Effector memory CD4-positive, alpha-beta T cell (primary cell): ENCODE measurements around the gene PTPN13.
A peak's percentile ranks its signal among the peaks of the same experiment; 100 is the strongest.
"Not testable (repeated sequence)": the region's sequence is repeated elsewhere in the genome, so short reads cannot be mapped to it uniquely, and the experiment has no call there.

Experiments used
- DNase-seq, 3 donors: peaks; one replicate each; pipeline ENCODE4 v3.0.0-alpha.2; 2020
- H3K27ac ChIP-seq: 2 replicates; pipeline ENCODE4 v1.7.0; 2013; ENCODE audit warnings: mild to moderate bottlenecking, low read length, moderate library complexity; ENCODE audit not compliant: insufficient read depth, poor library complexity, severe bottlenecking
- H3K27me3 ChIP-seq: replicated peaks from 2 replicates; pipeline ENCODE4 v1.7.0; 2013; ENCODE audit warnings: mild to moderate bottlenecking, low read length; ENCODE audit not compliant: insufficient read depth, control insufficient read depth, poor library complexity, severe bottlenecking
- H3K36me3 ChIP-seq: 2 replicates; pipeline ENCODE4 v1.7.0; 2013; ENCODE audit warnings: mild to moderate bottlenecking, low read length, moderate library complexity; ENCODE audit not compliant: control insufficient read depth, insufficient read depth
- H3K4me1 ChIP-seq: 2 replicates; pipeline ENCODE4 v1.7.0; 2013; ENCODE audit warnings: low read length, mild to moderate bottlenecking; ENCODE audit not compliant: control insufficient read depth, insufficient read depth, poor library complexity, severe bottlenecking
- H3K4me3 ChIP-seq: 2 replicates; pipeline ENCODE4 v1.7.0; 2013; ENCODE audit warnings: low read length, low read depth, mild to moderate bottlenecking; ENCODE audit not compliant: insufficient read depth, poor library complexity, severe bottlenecking
- H3K9me3 ChIP-seq: 2 replicates; pipeline ENCODE4 v1.7.0; 2013; ENCODE audit warnings: mild to moderate bottlenecking, low read length, moderate library complexity; ENCODE audit not compliant: control insufficient read depth

PTPN13 gene

GRCh38 chr4:86631166-86631565, 37.1 kb downstream of the PTPN13 start:
- Histone ChIP-seq H3K36me3 (no peaks in the 10 kb centered on the region), H3K27me3 (no peaks in the 10 kb centered on the region), H3K4me3 (no peak overlapping the region), H3K27ac (no peak overlapping the region), H3K4me1 (no peaks in the 10 kb centered on the region), H3K9me3 (no peaks in the 10 kb centered on the region)
- DNase-seq: no peak

GRCh38 chr4:86633854-86634253, 39.7 kb downstream of the PTPN13 start:
- H3K27ac ChIP-seq: no peak overlapping the region
- DNase-seq: no peak

GRCh38 chr4:86640469-86640868, 46.4 kb downstream of the PTPN13 start:
- DNase-seq: no peak
- H3K27ac ChIP-seq: no peak overlapping the region
- no peak overlapping the region for H3K4me3 ChIP-seq
- H3K9me3 ChIP-seq: no peaks in the 10 kb centered on the region
- no peaks in the 10 kb centered on the region for H3K36me3 ChIP-seq
- no peaks in the 10 kb centered on the region for H3K4me1 ChIP-seq
- H3K27me3 ChIP-seq: no peaks in the 10 kb centered on the region

More at GRCh38 chr4:86633854-86634253, 39.7 kb downstream of the PTPN13 start:
- no peaks in the 10 kb centered on the region for H3K4me1 ChIP-seq
- no peaks in the 10 kb centered on the region for H3K9me3 ChIP-seq
- no peaks in the 10 kb centered on the region for H3K27me3 ChIP-seq
- H3K4me3 ChIP-seq: no peak overlapping the region
- H3K36me3 ChIP-seq: no peaks in the 10 kb centered on the region

DNA sequence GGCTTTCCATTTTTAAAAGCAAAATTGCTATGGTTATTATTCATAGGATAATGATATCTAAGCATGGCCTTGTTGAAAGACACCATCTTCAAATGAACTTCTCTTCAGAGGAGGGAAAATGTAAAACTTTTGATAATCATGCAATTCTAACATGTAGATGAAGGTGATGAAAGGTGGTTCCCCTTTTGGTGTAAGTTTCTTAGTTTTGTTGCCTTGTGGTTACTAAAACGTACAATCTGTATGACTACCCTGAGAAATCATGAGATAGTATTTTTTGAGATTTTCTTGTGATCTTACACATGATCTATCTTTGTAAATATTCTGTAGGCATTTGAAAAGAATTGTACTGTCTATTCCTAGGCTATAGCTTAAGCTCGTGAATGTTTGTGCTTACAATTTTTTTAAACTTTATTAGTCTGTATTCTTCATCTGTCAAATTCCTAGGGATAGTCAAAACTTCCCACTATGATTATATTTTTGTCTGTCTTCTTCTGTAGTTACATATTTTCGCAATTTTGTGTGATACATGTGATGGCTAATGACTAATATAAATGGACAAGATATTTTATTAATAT, 47.5 kb downstream of the PTPN13 start:
- Histone ChIP-seq H3K36me3 (no peaks in the 10 kb centered on the region), H3K9me3 (no peaks in the 10 kb centered on the region), H3K4me1 (no peaks in the 10 kb centered on the region), H3K4me3 (no peak overlapping the region), H3K27ac (no peak overlapping the region), H3K27me3 (no peaks in the 10 kb centered on the region)
- no peak for DNase-seq

- Histone ChIP-seq H3K4me1 (no peaks in the 10 kb centered on the region), H3K9me3 (no peaks in the 10 kb centered on the region), H3K27ac (no peak overlapping the region), H3K27me3 (no peaks in the 10 kb centered on the region), H3K36me3 (no peaks in the 10 kb centered on the region), H3K4me3 (no peak overlapping the region)
- DNase-seq: no peak
Measured at GRCh38 chr4:86644892-86645291, 50.8 kb downstream of the PTPN13 start.

GRCh38 chr4:86652332-86652932, 58.3 kb downstream of the PTPN13 start:
- Histone ChIP-seq H3K36me3 (no peaks in the 10 kb centered on the region), H3K27ac (no peak overlapping the region), H3K4me1 (no peaks in the 10 kb centered on the region), H3K27me3 (no peaks in the 10 kb centered on the region), H3K4me3 (no peak overlapping the region), H3K9me3 (peaks cover 10% of the 10 kb centered on the region)
- no peak for DNase-seq

DNA sequence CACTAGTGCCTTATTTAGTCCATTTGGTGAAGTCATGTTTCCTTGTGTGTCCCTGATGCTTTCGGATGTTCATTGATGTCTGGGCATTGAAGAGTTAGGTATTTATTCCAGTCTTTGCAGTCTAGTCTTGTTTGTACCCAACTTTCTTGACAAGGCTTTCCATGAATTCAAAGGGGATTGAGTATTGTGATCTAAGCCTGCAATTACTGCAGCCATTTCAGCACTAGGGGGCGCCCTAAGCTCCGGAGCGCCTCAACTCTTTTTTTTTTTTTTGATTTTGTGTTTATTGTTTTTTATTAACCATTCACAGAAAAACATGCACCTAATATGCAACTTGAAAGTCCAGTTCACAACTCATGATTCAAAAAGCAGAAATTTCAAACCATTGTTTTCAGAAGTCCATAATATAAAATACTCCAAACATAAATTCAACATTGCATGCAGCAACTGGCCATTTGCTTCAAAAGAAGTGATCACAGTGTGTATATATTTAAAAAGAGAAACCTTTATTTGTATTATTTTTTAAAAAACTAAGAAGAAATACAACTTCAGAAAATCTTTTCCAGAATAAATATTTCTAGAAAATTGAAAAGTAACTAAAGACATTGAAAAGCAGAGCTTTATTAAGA, 59.2 kb downstream of the PTPN13 start:
- H3K9me3 ChIP-seq: peaks cover 10% of the 10 kb centered on the region
- DNase-seq: no peak
- no peaks in the 10 kb centered on the region for H3K4me1 ChIP-seq
- no peak overlapping the region for H3K4me3 ChIP-seq
- no peaks in the 10 kb centered on the region for H3K36me3 ChIP-seq
- H3K27ac ChIP-seq: no peak overlapping the region
- H3K27me3 ChIP-seq: no peaks in the 10 kb centered on the region

DNA sequence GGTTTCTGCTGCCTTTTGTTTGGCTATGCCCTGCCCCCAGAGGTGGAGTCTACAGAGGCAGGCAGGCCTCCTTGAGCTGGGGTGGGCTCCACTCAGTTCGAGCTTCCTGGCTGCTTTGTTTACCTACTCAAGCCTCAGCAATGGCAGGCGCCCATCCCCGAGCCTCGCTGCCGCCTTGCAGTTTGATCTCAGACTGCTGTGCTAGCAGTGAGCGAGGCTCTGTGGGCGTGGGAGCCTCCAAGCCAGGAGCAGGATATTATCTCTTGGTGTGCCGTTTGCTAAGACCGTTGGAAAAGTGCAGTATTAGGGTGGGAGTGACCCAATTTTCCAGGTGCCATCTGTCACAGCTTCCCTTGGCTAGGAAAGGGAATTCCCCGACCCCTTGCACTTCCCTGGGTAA, 62.7 kb downstream of the PTPN13 start:
- H3K4me1 ChIP-seq, H3K27me3 ChIP-seq, H3K27ac ChIP-seq, H3K4me3 ChIP-seq, DNase-seq, H3K9me3 ChIP-seq, H3K36me3 ChIP-seq: not testable (repeated sequence)

- H3K27me3 ChIP-seq: no peaks in the 10 kb centered on the region
- H3K4me3 ChIP-seq: no peak overlapping the region
- H3K36me3 ChIP-seq: no peaks in the 10 kb centered on the region
- no peak for DNase-seq
- H3K9me3 ChIP-seq: peaks cover 5% of the 10 kb centered on the region
- H3K4me1 ChIP-seq: no peaks in the 10 kb centered on the region
- H3K27ac ChIP-seq: no peak overlapping the region
Measured at GRCh38 chr4:86657382-86657781, 63.3 kb downstream of the PTPN13 start.

DNA sequence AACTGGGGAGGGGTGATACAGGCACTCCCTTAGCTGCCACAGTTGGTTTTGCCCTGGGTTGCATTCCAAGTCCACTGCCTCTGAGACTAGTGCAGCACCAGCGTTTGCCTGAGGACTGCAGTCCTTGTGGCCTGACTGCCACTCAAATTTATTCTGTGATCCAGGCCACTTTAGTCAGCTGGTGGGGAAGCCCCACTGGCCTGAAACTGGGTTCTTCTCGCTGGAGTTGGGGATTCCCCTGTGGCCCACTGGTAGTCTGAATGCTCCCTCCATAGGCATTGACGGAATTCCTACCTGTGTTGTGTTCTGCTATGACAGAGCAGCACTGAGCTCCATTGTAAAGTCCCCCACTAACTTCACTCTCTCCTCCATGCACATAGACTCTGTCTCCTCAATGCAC, 63.8 kb downstream of the PTPN13 start:
- peak in 1 of 3 donors; percentile 6 for DNase-seq
- Histone ChIP-seq H3K4me1 (no peaks in the 10 kb centered on the region), H3K4me3 (no peak overlapping the region), H3K27ac (no peak overlapping the region), H3K9me3 (peaks cover 5% of the 10 kb centered on the region), H3K36me3 (no peaks in the 10 kb centered on the region), H3K27me3 (no peaks in the 10 kb centered on the region)
